Mesenchymal stem cell (in vitro differentiated cells and primary cell): ENCODE data around the gene DAAM2.

Experiments
- DNase-seq: peaks from one replicate; pipeline ENCODE4 v3.0.0-alpha.2; 2013
- H2AFZ ChIP-seq: one replicate; pipeline ENCODE4 v1.6.1; 2013; ENCODE audit warnings: low read depth, mild to moderate bottlenecking, control low read depth, inconsistent platforms, low read length, moderate library complexity
- H2AK5ac ChIP-seq: 2 replicates; pipeline ENCODE4 v1.6.1; 2013; ENCODE audit warnings: low read length, moderate library complexity, mild to moderate bottlenecking, inconsistent platforms; ENCODE audit not compliant: severe bottlenecking
- H2BK120ac ChIP-seq: one replicate; pipeline ENCODE4 v1.6.1; 2013; ENCODE audit warnings: low read depth, mild to moderate bottlenecking, inconsistent platforms, low read length, moderate library complexity
- H2BK12ac ChIP-seq, 2 experiments: one replicate each; pipeline ENCODE4 v1.6.1; 2013; ENCODE audit warnings: inconsistent platforms in 2 of 2, low read length in 2 of 2, mild to moderate bottlenecking in 2 of 2, moderate library complexity in 2 of 2, control low read depth in 1 of 2
- H2BK15ac ChIP-seq: one replicate; pipeline ENCODE4 v1.6.1; 2013; ENCODE audit warnings: mild to moderate bottlenecking, low read depth, inconsistent platforms; ENCODE audit not compliant: poor library complexity, severe bottlenecking
- H2BK5ac ChIP-seq: 2 replicates; pipeline ENCODE4 v1.6.1; 2013; ENCODE audit warnings: low read depth, mild to moderate bottlenecking, low read length, control low read depth, inconsistent platforms; ENCODE audit not compliant: poor library complexity, severe bottlenecking
- H3K14ac ChIP-seq, 2 experiments: one replicate each; pipeline ENCODE4 v1.6.1; 2013; ENCODE audit warnings: inconsistent platforms in 2 of 2, low read length in 2 of 2, control low read depth in 1 of 2, mild to moderate bottlenecking in 1 of 2, moderate library complexity in 1 of 2
- H3K18ac ChIP-seq, 2 experiments: one replicate each; pipeline ENCODE4 v1.6.1; 2013; ENCODE audit warnings: inconsistent platforms in 2 of 2, low read length in 2 of 2, control low read depth in 1 of 2, low read depth in 1 of 2, mild to moderate bottlenecking in 1 of 2
- H3K23ac ChIP-seq, 2 experiments: one replicate each; pipeline ENCODE4 v1.6.1; 2013; ENCODE audit warnings: inconsistent platforms in 2 of 2, low read length in 2 of 2, mild to moderate bottlenecking in 2 of 2, moderate library complexity in 2 of 2, control low read depth in 1 of 2
- H3K27ac ChIP-seq: 2 replicates; pipeline ENCODE4 v1.5.1; 2013; ENCODE audit warnings: mild to moderate bottlenecking, moderate library complexity, low read length, control low read depth, inconsistent platforms; ENCODE audit not compliant: poor library complexity, severe bottlenecking
- H3K27me3 ChIP-seq, 2 experiments: 2 replicates each; pipeline versions ENCODE4 v1.6.1 to v1.7.0; 2013; ENCODE audit warnings: low read length in 2 of 2, mild to moderate bottlenecking in 2 of 2, moderate library complexity in 2 of 2, control low read depth in 1 of 2, inconsistent platforms in 1 of 2; ENCODE audit not compliant: control insufficient read depth in 1 of 2, insufficient read depth in 1 of 2
- H3K36me3 ChIP-seq, 2 experiments: 2 replicates each; pipeline versions ENCODE4 v1.6.1 to v1.7.0; 2013; ENCODE audit warnings: low read length in 2 of 2, control low read depth in 1 of 2, inconsistent platforms in 1 of 2, low read depth in 1 of 2, mild to moderate bottlenecking in 1 of 2; ENCODE audit not compliant: insufficient read depth in 2 of 2, control insufficient read depth in 1 of 2
- H3K4ac ChIP-seq, 2 experiments: one replicate each; pipeline ENCODE4 v1.6.1; 2013; ENCODE audit warnings: inconsistent platforms in 2 of 2, low read length in 2 of 2, mild to moderate bottlenecking in 2 of 2, moderate library complexity in 2 of 2, control low read depth in 1 of 2, low read depth in 1 of 2
- H3K4me1 ChIP-seq: 2 replicates; pipeline ENCODE4 v1.6.1; 2013; ENCODE audit warnings: low read depth, low read length, control low read depth; ENCODE audit not compliant: control insufficient read depth, insufficient read depth
- H3K4me2 ChIP-seq: 2 replicates; pipeline ENCODE4 v1.6.1; 2013; ENCODE audit warnings: low read length, mild to moderate bottlenecking, inconsistent platforms; ENCODE audit not compliant: poor library complexity, severe bottlenecking
- H3K4me3 ChIP-seq, 2 experiments: 2 replicates each; pipeline versions ENCODE4 v1.5.1 to v1.7.0; 2013; ENCODE audit warnings: low read length in 2 of 2, mild to moderate bottlenecking in 2 of 2, control low read depth in 1 of 2, low read depth in 1 of 2; ENCODE audit not compliant: insufficient read depth in 1 of 2
- H3K79me1 ChIP-seq: replicated peaks from 2 replicates; pipeline ENCODE4 v1.6.1; 2013; ENCODE audit warnings: mild to moderate bottlenecking, control low read depth, low read length, inconsistent platforms; ENCODE audit not compliant: poor library complexity, severe bottlenecking
- H3K9ac ChIP-seq: 2 replicates; pipeline ENCODE4 v1.7.0; 2013; ENCODE audit warnings: mild to moderate bottlenecking, low read length, moderate library complexity
- H3K9me3 ChIP-seq: 2 replicates; pipeline ENCODE4 v1.7.0; 2013; ENCODE audit warnings: mild to moderate bottlenecking, low read length; ENCODE audit not compliant: control insufficient read depth
- H4K8ac ChIP-seq: one replicate; pipeline ENCODE4 v1.6.1; 2013; ENCODE audit warnings: inconsistent platforms, mild to moderate bottlenecking, low read length, moderate library complexity
- H4K91ac ChIP-seq: one replicate; pipeline ENCODE4 v1.6.1; 2013; ENCODE audit warnings: mild to moderate bottlenecking, low read length, inconsistent platforms
- WGBS: methylation state at CpG from one replicate; pipeline ENCODE4 v1.1.7; 2013; ENCODE audit warnings: mixed read lengths; 5-methylcytosine and 5-hydroxymethylcytosine counted together

The DAAM2 gene

GRCh38 chr6:39914239-39914638, 122.1 kb downstream of the DAAM2 start:
- Histone ChIP-seq H3K4me3 (no peak overlapping the region), H3K18ac (no peak overlapping the region), H2BK15ac (no peak overlapping the region), H3K9ac (no peak overlapping the region), H2BK120ac (no peak overlapping the region), H3K4me1 (peaks cover 2% of the 10 kb centered on the region), H3K27ac (no peak overlapping the region), H4K8ac (no peak overlapping the region), H3K4me2 (no peak overlapping the region), H2BK12ac (no peak overlapping the region), H2AK5ac (no peak overlapping the region), H3K9me3 (no peaks in the 10 kb centered on the region), H3K4ac (no peak overlapping the region), H3K23ac (no peak overlapping the region), H3K14ac (no peak overlapping the region), H2BK5ac (no peak overlapping the region), H3K79me1 (peaks cover 5% of the 10 kb centered on the region), H3K27me3 (no peaks in the 10 kb centered on the region), H3K36me3 (peaks cover 44 to 47% of the 10 kb centered on the region in 2 experiments), H4K91ac (no peak overlapping the region), H2AFZ (no peak overlapping the region)
- DNase-seq, result no peak
- 97% methylated on average over 3 of the region's 3 CpGs for WGBS

GRCh38 chr6:39915866-39916265, 123.7 kb downstream of the DAAM2 start:
- H3K4me1 ChIP-seq, result peaks cover 3% of the 10 kb centered on the region
- 94% methylated on average over 5 of the region's 5 CpGs for WGBS

GRCh38 chr6:39917329-39917728, 125.2 kb downstream of the DAAM2 start:
- Histone ChIP-seq H3K18ac (no peak overlapping the region), H2BK15ac (no peak overlapping the region), H2AFZ (no peak overlapping the region), H3K36me3 (peaks cover 27 to 46% of the 10 kb centered on the region in 2 experiments), H2AK5ac (no peak overlapping the region), H3K9ac (no peak overlapping the region), H3K4ac (no peak overlapping the region), H3K9me3 (no peaks in the 10 kb centered on the region), H3K79me1 (peaks cover 5% of the 10 kb centered on the region), H3K27ac (no peak overlapping the region), H2BK120ac (no peak overlapping the region), H2BK12ac (no peak overlapping the region), H3K4me3 (no peak overlapping the region), H3K14ac (no peak overlapping the region), H4K91ac (no peak overlapping the region), H2BK5ac (no peak overlapping the region), H3K27me3 (no peaks in the 10 kb centered on the region), H3K4me1 (peaks cover 3% of the 10 kb centered on the region), H3K4me2 (no peak overlapping the region), H4K8ac (no peak overlapping the region), H3K23ac (no peak overlapping the region)
- 93% methylated on average over 3 of the region's 4 CpGs for WGBS
- no peak for DNase-seq

More at GRCh38 chr6:39915866-39916265, 123.7 kb downstream of the DAAM2 start:
- Histone ChIP-seq H3K23ac (no peak overlapping the region), H3K27me3 (no peaks in the 10 kb centered on the region), H3K9ac (no peak overlapping the region), H2BK5ac (no peak overlapping the region), H4K91ac (no peak overlapping the region), H2BK12ac (no peak overlapping the region), H2AK5ac (no peak overlapping the region), H3K4me2 (no peak overlapping the region), H2BK15ac (no peak overlapping the region), H3K36me3 (peaks cover 37 to 44% of the 10 kb centered on the region in 2 experiments), H2AFZ (no peak overlapping the region), H3K18ac (no peak overlapping the region), H3K9me3 (no peaks in the 10 kb centered on the region), H3K4me3 (no peak overlapping the region), H4K8ac (no peak overlapping the region), H2BK120ac (no peak overlapping the region), H3K27ac (no peak overlapping the region), H3K79me1 (peaks cover 5% of the 10 kb centered on the region), H3K4ac (no peak overlapping the region), H3K14ac (no peak overlapping the region)
- DNase-seq, result no peak

GRCh38 chr6:39917981-39918380, 125.8 kb downstream of the DAAM2 start:
- no peak overlapping the region for H2BK5ac ChIP-seq
- no peak overlapping the region for H3K27ac ChIP-seq
- H2AK5ac ChIP-seq, result no peak overlapping the region
- H3K4me1 ChIP-seq, result peaks cover 3% of the 10 kb centered on the region
- H3K14ac ChIP-seq, result no peak overlapping the region
- H3K4ac ChIP-seq, result no peak overlapping the region
- H2BK12ac ChIP-seq, result no peak overlapping the region
- H3K9me3 ChIP-seq, result no peaks in the 10 kb centered on the region
- H3K79me1 ChIP-seq, result peaks cover 8% of the 10 kb centered on the region
- H3K23ac ChIP-seq, result no peak overlapping the region
- no peak overlapping the region for H3K18ac ChIP-seq
- no peak overlapping the region for H3K4me3 ChIP-seq
- 92% methylated on average over 3 of the region's 3 CpGs for WGBS
- no peak for DNase-seq
- H2BK15ac ChIP-seq, result no peak overlapping the region
- peaks cover 27 to 41% of the 10 kb centered on the region in 2 experiments for H3K36me3 ChIP-seq
- H4K91ac ChIP-seq, result no peak overlapping the region
- no peak overlapping the region for H2AFZ ChIP-seq
- no peak overlapping the region for H4K8ac ChIP-seq
- no peaks in the 10 kb centered on the region for H3K27me3 ChIP-seq
- no peak overlapping the region for H3K9ac ChIP-seq
- H2BK120ac ChIP-seq, result no peak overlapping the region
- no peak overlapping the region for H3K4me2 ChIP-seq
